Activated naive CD8-positive, alpha-beta T cell treated with anti-CD3 and anti-CD28 coated beads, Interleukin-2, amount 50 U/mL, for 24 hours (primary cell): Measurements from ENCODE around the gene TJP3.
A peak's percentile ranks its signal among the peaks of the same experiment; 100 is the strongest.

ENCODE experiments used
- ATAC-seq: fragments of 150-1000 bp; cut with Tn5 transposase; one replicate; pipeline ENCODE4 v1.10.0; 2021
- DNase-seq: peaks from one replicate; pipeline ENCODE4 v3.0.0; 2021
- H3K27ac Mint-ChIP-seq: one replicate; pipeline ENCODE4 v1.8.0; 2021; ENCODE audit warnings: mild to moderate bottlenecking, mixed read lengths
- H3K27me3 Mint-ChIP-seq: one replicate; pipeline ENCODE4 v1.8.0; 2021; ENCODE audit warnings: mixed read lengths
- H3K36me3 Mint-ChIP-seq: one replicate; pipeline ENCODE4 v1.8.0; 2021; ENCODE audit warnings: low read depth, mixed read lengths
- H3K4me1 Mint-ChIP-seq: one replicate; pipeline ENCODE4 v1.8.0; 2021; ENCODE audit warnings: mixed read lengths
- H3K4me3 Mint-ChIP-seq: one replicate; pipeline ENCODE4 v1.8.0; 2021; ENCODE audit warnings: mild to moderate bottlenecking, moderate library complexity, mixed read lengths
- H3K9me3 Mint-ChIP-seq: one replicate; pipeline ENCODE4 v1.8.0; 2021; ENCODE audit warnings: mixed read lengths

TJP3 gene

GRCh38 chr19:3707868-3708206, 347 bp upstream of the TJP3 start:
- DNase-seq (no peak), ATAC-seq (no peak)
- no peak overlapping the region for H3K4me3 Mint-ChIP-seq
- H3K36me3 Mint-ChIP-seq: no peaks in the 10 kb centered on the region
- no peaks in the 10 kb centered on the region for H3K9me3 Mint-ChIP-seq
- H3K4me1 Mint-ChIP-seq: no peaks in the 10 kb centered on the region
- H3K27me3 Mint-ChIP-seq: peaks cover 7% of the 10 kb centered on the region
- no peak overlapping the region for H3K27ac Mint-ChIP-seq

- no peak overlapping the region for H3K4me3 Mint-ChIP-seq
- H3K27ac Mint-ChIP-seq: no peak overlapping the region
- peaks cover 7% of the 10 kb centered on the region for H3K27me3 Mint-ChIP-seq
- H3K36me3 Mint-ChIP-seq: no peaks in the 10 kb centered on the region
- no peak for DNase-seq
- H3K4me1 Mint-ChIP-seq: peaks cover 4% of the 10 kb centered on the region
- ATAC-seq: no peak
- H3K9me3 Mint-ChIP-seq: no peaks in the 10 kb centered on the region
Measured at GRCh38 chr19:3710265-3710812, 2.2 kb downstream of the TJP3 start.

GRCh38 chr19:3712663-3713611, 4.8 kb downstream of the TJP3 start:
- no peak for DNase-seq
- peaks cover 4% of the 10 kb centered on the region for H3K4me1 Mint-ChIP-seq
- no peak for ATAC-seq
- peaks cover 6% of the 10 kb centered on the region for H3K27me3 Mint-ChIP-seq
- H3K36me3 Mint-ChIP-seq: no peaks in the 10 kb centered on the region
- H3K9me3 Mint-ChIP-seq: no peaks in the 10 kb centered on the region
- no peak overlapping the region for H3K4me3 Mint-ChIP-seq
- no peak overlapping the region for H3K27ac Mint-ChIP-seq

- no peak overlapping the region for H3K27ac Mint-ChIP-seq
- H3K27me3 Mint-ChIP-seq: peaks cover 4% of the 10 kb centered on the region
- H3K9me3 Mint-ChIP-seq: no peaks in the 10 kb centered on the region
- DNase-seq: no peak
- no peak overlapping the region for H3K4me3 Mint-ChIP-seq
- peaks cover 9% of the 10 kb centered on the region for H3K4me1 Mint-ChIP-seq
- ATAC-seq: no peak
- no peaks in the 10 kb centered on the region for H3K36me3 Mint-ChIP-seq
Measured at GRCh38 chr19:3716147-3716668, 8.0 kb downstream of the TJP3 start.

GRCh38 chr19:3719868-3720267, 11.7 kb downstream of the TJP3 start:
- H3K4me3 Mint-ChIP-seq: no peak overlapping the region
- DNase-seq (no peak), ATAC-seq (no peak)
- H3K36me3 Mint-ChIP-seq: no peaks in the 10 kb centered on the region
- no peaks in the 10 kb centered on the region for H3K9me3 Mint-ChIP-seq
- peaks cover 10% of the 10 kb centered on the region for H3K4me1 Mint-ChIP-seq
- H3K27me3 Mint-ChIP-seq: peaks cover 13% of the 10 kb centered on the region
- H3K27ac Mint-ChIP-seq: no peak overlapping the region

- Mint-ChIP-seq H3K27me3 (peaks cover 13% of the 10 kb centered on the region), H3K4me1 (peaks cover 10% of the 10 kb centered on the region), H3K36me3 (no peaks in the 10 kb centered on the region), H3K4me3 (no peak overlapping the region), H3K9me3 (no peaks in the 10 kb centered on the region), H3K27ac (no peak overlapping the region)
- ATAC-seq (no peak), DNase-seq (no peak)
Measured at GRCh38 chr19:3720349-3720917, 12.2 kb downstream of the TJP3 start.

GRCh38 chr19:3721131-3721886, 13.1 kb downstream of the TJP3 start:
- peaks cover 13% of the 10 kb centered on the region for H3K27me3 Mint-ChIP-seq
- peaks cover 10% of the 10 kb centered on the region for H3K4me1 Mint-ChIP-seq
- ATAC-seq: peak; percentile 73
- DNase-seq: peak; percentile 91
- peak overlapping the region; percentile 49 for H3K4me3 Mint-ChIP-seq
- H3K9me3 Mint-ChIP-seq: no peaks in the 10 kb centered on the region
- H3K27ac Mint-ChIP-seq: no peak overlapping the region
- H3K36me3 Mint-ChIP-seq: no peaks in the 10 kb centered on the region

- ATAC-seq (no peak), DNase-seq (no peak)
- Mint-ChIP-seq H3K9me3 (no peaks in the 10 kb centered on the region), H3K27ac (no peak overlapping the region), H3K4me1 (peaks cover 10% of the 10 kb centered on the region), H3K36me3 (no peaks in the 10 kb centered on the region), H3K4me3 (peak overlapping the region; percentile 49), H3K27me3 (peaks cover 13% of the 10 kb centered on the region)
Measured at GRCh38 chr19:3721887-3722442, 13.8 kb downstream of the TJP3 start.

GRCh38 chr19:3722443-3723109, 14.4 kb downstream of the TJP3 start:
- Mint-ChIP-seq H3K4me1 (peaks cover 10% of the 10 kb centered on the region), H3K36me3 (no peaks in the 10 kb centered on the region), H3K9me3 (no peaks in the 10 kb centered on the region), H3K27me3 (peaks cover 13% of the 10 kb centered on the region), H3K4me3 (peak overlapping the region; percentile 29), H3K27ac (no peak overlapping the region)
- DNase-seq (no peak), ATAC-seq (no peak)

GRCh38 chr19:3723110-3723488, 14.9 kb downstream of the TJP3 start:
- Mint-ChIP-seq H3K27ac (no peak overlapping the region), H3K4me1 (peaks cover 10% of the 10 kb centered on the region), H3K36me3 (no peaks in the 10 kb centered on the region), H3K9me3 (no peaks in the 10 kb centered on the region), H3K27me3 (peaks cover 13% of the 10 kb centered on the region), H3K4me3 (no peak overlapping the region)
- ATAC-seq: no peak
- no peak for DNase-seq

- peaks cover 13% of the 10 kb centered on the region for H3K27me3 Mint-ChIP-seq
Measured at GRCh38 chr19:3723883-3724282, 15.7 kb downstream of the TJP3 start.

GRCh38 chr19:3725121-3725520, 16.9 kb downstream of the TJP3 start:
- no peak for ATAC-seq
- no peak overlapping the region for H3K27ac Mint-ChIP-seq
- no peak overlapping the region for H3K4me3 Mint-ChIP-seq

More at GRCh38 chr19:3723883-3724282, 15.7 kb downstream of the TJP3 start:
- no peak overlapping the region for H3K27ac Mint-ChIP-seq
- H3K36me3 Mint-ChIP-seq: no peaks in the 10 kb centered on the region
- H3K9me3 Mint-ChIP-seq: no peaks in the 10 kb centered on the region
- peaks cover 12% of the 10 kb centered on the region for H3K4me1 Mint-ChIP-seq
- ATAC-seq (no peak), DNase-seq (no peak)
- H3K4me3 Mint-ChIP-seq: no peak overlapping the region

GRCh38 chr19:3725640-3726310, 17.6 kb downstream of the TJP3 start:
- Mint-ChIP-seq H3K27me3 (peaks cover 10% of the 10 kb centered on the region), H3K36me3 (no peaks in the 10 kb centered on the region), H3K4me3 (no peak overlapping the region), H3K9me3 (no peaks in the 10 kb centered on the region), H3K27ac (no peak overlapping the region), H3K4me1 (peaks cover 9% of the 10 kb centered on the region)
- ATAC-seq: no peak
- no peak for DNase-seq

More at GRCh38 chr19:3725121-3725520, 16.9 kb downstream of the TJP3 start:
- Mint-ChIP-seq H3K4me1 (peaks cover 9% of the 10 kb centered on the region), H3K36me3 (no peaks in the 10 kb centered on the region), H3K9me3 (no peaks in the 10 kb centered on the region), H3K27me3 (peaks cover 12% of the 10 kb centered on the region)
- no peak for DNase-seq
